SIG-M5 treated with dmso at 0.1 percent for 504 hours (cell line): ENCODE measurements around the gene FRMD4B.
"Not testable (repeated sequence)": the region's sequence is repeated elsewhere in the genome, so short reads cannot be mapped to it uniquely, and the experiment has no call there.

Experiments used
- DNase-seq: peaks from one replicate; lab custom pipeline; 2025; ENCODE audit not compliant: unreplicated experiment; lab: John Stamatoyannopoulos, UW

FRMD4B gene

DNA sequence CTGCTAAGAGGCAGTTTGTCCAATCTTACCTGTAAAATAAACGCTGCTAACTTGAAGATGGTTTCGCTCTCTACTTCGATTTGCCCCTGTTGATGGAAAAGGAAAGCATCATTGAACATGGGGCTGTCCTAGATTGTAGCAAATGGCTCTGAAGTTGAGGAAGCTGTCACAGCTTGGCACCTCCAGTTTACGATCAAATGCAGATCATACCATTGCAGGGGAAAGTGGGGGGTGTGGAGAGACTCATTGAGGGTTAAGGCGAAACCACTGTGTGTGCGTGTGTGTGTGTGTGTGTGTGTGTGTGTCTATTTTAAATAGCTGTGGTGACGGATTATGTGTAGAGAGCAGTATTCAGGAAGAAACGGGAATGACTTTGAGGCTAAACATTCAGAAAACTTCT lies 135.9 kb downstream of the FRMD4B start:
- DNase-seq: no peak

DNA sequence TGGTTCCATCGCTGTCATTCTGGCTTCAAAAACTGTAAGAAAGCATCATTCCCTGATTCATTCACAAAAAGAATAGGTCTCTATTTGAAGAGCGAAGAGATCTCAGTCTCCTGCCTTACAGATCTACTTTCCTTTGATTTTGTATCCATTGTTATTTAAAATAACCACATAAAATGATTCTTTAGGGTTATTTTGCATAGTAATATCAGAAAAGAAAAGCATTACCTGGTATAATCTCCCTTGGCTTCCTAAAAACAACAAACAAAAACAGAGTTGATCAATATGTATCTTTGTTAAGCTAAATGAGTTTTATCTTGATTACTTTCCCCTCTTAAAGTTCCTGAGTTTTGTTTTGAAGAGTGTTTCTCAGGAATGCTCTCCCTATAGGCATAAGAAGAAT lies 136.9 kb downstream of the FRMD4B start:
- DNase-seq: no peak

GRCh38 chr3:69248436-69248835 lies 137.5 kb downstream of the FRMD4B start:
- DNase-seq: no peak

GRCh38 chr3:69246612-69247011 lies 139.3 kb downstream of the FRMD4B start:
- DNase-seq: no peak

- DNase-seq: no peak
Measured at GRCh38 chr3:69244039-69244438, 141.8 kb downstream of the FRMD4B start.

- DNase-seq: no peak
Measured at GRCh38 chr3:69241769-69242168, 144.1 kb downstream of the FRMD4B start.

- no peak for DNase-seq
Measured at GRCh38 chr3:69240651-69241568, 145.0 kb downstream of the FRMD4B start.

DNA sequence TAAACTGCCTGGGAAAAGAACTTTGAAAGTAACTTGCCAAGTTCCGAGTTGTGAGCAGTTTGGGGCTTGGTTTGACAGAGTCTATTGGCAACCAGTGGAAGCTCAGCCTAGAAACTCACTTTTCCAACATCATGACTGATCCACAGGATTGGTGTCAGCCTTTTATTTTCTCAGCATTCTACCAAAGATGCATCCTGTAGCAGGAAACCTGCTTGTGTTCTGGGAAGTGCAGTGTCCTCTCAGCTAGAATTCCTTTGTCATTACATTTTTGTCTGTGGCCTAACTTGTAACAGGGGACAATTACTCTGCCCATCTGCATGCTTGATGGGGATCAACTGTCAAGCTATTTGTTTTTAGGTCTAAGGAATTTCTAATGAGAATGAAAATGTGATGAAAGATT lies 146.8 kb downstream of the FRMD4B start:
- no peak for DNase-seq

GRCh38 chr3:69236812-69237707 lies 148.8 kb downstream of the FRMD4B start:
- no peak for DNase-seq

DNA sequence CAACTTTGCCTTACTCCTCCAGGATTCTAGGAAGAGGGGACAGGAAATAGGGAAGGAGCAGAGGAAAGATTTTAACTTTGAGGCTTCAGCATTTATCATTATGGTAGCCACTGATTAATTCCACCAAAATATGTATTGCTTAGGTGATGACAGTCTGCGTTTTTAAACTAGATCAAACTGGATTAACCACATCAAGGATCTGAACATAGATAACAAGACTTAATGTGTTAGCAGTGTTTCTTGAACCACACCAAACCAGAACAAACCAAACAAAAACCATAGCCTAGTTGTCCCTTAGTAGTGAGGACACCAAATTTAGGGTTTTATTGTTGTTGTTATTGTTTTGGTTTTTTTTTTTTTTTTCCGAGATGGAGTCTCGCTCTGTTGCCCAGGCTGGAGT lies 150.0 kb downstream of the FRMD4B start:
- DNase-seq: no peak

DNA sequence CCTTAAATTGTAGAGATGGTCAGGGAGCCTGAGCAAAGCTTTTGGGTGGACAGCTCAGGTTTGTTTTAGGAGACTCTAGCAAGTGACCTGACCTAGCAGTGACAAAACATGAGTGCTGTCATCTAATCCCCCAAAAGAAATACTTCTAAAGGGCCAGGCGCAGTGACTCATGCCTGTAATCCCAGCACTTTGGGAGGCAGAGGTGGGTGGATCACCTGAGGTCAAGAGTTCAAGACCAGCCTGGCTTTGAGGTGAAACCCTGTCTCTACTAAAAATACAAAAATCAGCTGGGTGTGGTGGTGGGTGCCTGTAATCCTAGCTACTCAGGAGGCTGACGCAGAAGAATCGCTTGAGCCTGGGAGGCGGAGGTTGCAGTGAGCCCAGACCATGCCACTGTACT lies 150.7 kb downstream of the FRMD4B start:
- DNase-seq: not testable (repeated sequence)

DNA sequence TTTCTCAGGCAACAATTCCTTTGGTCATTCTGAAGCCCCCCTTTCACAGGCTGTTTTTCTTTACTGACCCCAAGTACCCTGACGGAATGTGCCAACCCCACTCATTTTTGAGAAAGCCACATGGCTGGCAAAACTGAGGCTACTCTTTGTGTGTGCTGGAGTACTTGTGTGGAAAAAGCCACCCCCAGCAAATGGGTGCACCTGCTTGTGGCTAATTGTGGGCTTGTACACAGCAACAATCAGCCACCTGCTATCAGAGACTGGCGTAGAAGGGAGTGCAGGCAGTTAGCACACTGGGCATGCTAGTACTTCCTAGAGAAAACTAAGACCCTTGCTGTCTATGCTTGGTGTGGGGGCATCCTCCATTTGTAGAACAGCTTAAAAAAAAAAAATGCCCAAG lies 153.4 kb downstream of the FRMD4B start:
- no peak for DNase-seq

DNA sequence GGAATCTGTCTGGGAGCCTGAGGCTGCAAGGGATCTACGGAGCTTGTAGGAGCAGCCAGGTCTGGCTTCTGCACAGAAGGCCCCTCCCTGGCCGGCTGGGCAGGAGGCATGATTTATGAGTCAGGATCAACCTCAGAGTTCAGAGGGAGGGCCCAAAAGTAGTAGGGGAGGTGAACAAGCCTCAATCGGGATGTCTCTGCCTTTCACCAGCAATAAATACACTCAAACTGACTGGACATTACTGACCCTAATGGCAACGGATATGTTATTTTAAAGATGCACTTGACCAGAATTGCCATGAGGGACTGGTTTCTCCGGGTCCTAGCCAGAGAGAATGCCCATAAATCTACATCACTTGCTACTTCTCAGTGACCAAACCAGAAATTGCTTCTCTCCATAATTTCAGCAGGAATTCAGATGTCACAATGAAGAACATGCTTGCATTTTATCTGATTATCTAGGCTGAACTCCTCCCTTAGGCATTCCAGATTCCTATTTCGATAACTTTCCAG lies 153.9 kb downstream of the FRMD4B start:
- no peak for DNase-seq

- no peak for DNase-seq
Measured at GRCh38 chr3:69226071-69226470, 159.8 kb downstream of the FRMD4B start.

GRCh38 chr3:69219101-69219708 lies 166.7 kb downstream of the FRMD4B start:
- DNase-seq: no peak

GRCh38 chr3:69218079-69218478 lies 167.8 kb downstream of the FRMD4B start:
- DNase-seq: no peak

- no peak for DNase-seq
Measured at GRCh38 chr3:69216981-69217380, 168.9 kb downstream of the FRMD4B start.

DNA sequence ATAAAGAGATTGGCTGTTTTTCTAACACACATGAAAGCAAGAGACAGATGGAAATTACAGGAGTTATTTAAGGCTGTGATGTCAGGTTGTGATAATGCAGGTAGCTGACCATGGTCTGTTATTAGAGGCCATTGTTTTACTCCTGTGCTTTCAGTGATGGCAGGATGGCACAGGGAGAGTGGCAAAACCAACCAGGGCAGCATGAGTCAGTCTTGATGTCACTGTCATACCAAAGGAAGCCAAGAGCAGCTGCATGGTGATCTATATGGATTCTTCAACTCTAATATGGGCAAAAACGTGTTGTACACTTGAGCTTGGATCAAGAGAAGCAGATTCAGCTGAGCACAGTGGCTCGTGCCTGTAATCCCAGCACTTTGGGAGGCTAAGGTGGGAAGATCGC lies 171.6 kb downstream of the FRMD4B start:
- DNase-seq: no peak

- peak; percentile 94 for DNase-seq
Measured at GRCh38 chr3:69212411-69213160, 173.3 kb downstream of the FRMD4B start.

GRCh38 chr3:69210068-69210730 lies 175.7 kb downstream of the FRMD4B start:
- no peak for DNase-seq
